Caco-2 (cell line): ENCODE data around the gene RBM5. TPM values are rescaled to one million over a fixed set of nuclear protein-coding genes. Genes with fewer than 3 reads are reported as not detected.

Experiments
- BruUV-seq: library from RNA; stranded (reverse); fragments of 400-500 nt; replicated peaks from 2 replicates; lab custom pipeline; 2021; lab: Mats Ljungman, UMichigan
- CTCF ChIA-PET: fragments of 300-600 bp; sonication (Branson Sonifier 250); formaldehyde crosslinking; loops from one replicate; lab custom pipeline; 2022; ENCODE audit warnings: antibody characterized with exemption; lab: Charles Lee
- POLR2A ChIA-PET: fragments of 300-600 bp; sonication (Branson Sonifier 250); formaldehyde crosslinking; loops from one replicate; lab custom pipeline; 2022; ENCODE audit warnings: antibody characterized with exemption; lab: Charles Lee
- DNase-seq, 2 experiments: peaks; one replicate each; pipeline versions ENCODE4 v3.0.0 to v3.0.0-alpha.2; 2020 to 2022
- H3K27me3 ChIP-seq: replicated peaks from 2 replicates; pipeline ENCODE4 v1.6.0; 2011; ENCODE audit warnings: low read length; ENCODE audit not compliant: control insufficient read depth, insufficient read depth
- H3K36me3 ChIP-seq: 2 replicates; pipeline ENCODE4 v1.5.1; 2011; ENCODE audit warnings: low read length; ENCODE audit not compliant: control insufficient read depth, insufficient read depth
- H3K4me1 ChIP-seq: fragments of 250-450 bp; sonication (Bioruptor Pico); 2 replicates; pipeline ENCODE4 v1.5.1; 2020; ENCODE audit warnings: mild to moderate bottlenecking
- H3K4me3 ChIP-seq: 2 replicates; pipeline ENCODE4 v1.5.1; 2011; ENCODE audit warnings: low read depth, mild to moderate bottlenecking, control low read depth, low read length
- H3K9me3 ChIP-seq: fragments of 250-450 bp; sonication (Bioruptor Pico); 2 replicates; pipeline ENCODE4 v1.5.1; 2020; ENCODE audit warnings: mild to moderate bottlenecking, moderate library complexity
- H3K27ac Mint-ChIP-seq: one replicate; pipeline ENCODE4 v1.8.0; 2022; ENCODE audit warnings: mixed read lengths; ENCODE audit not compliant: unreplicated experiment
- H3K27me3 Mint-ChIP-seq: one replicate; pipeline ENCODE4 v1.8.0; 2022; ENCODE audit warnings: mixed read lengths; ENCODE audit not compliant: insufficient read depth, unreplicated experiment
- H3K36me3 Mint-ChIP-seq: one replicate; pipeline ENCODE4 v1.8.0; 2022; ENCODE audit warnings: mild to moderate bottlenecking, mixed read lengths; ENCODE audit not compliant: insufficient read depth, unreplicated experiment
- H3K4me1 Mint-ChIP-seq: one replicate; pipeline ENCODE4 v1.8.0; 2022; ENCODE audit warnings: low read depth, mixed read lengths; ENCODE audit not compliant: unreplicated experiment
- H3K4me3 Mint-ChIP-seq: one replicate; pipeline ENCODE4 v1.8.0; 2022; ENCODE audit warnings: mild to moderate bottlenecking, moderate library complexity, mixed read lengths; ENCODE audit not compliant: unreplicated experiment
- H3K9me3 Mint-ChIP-seq: one replicate; pipeline ENCODE4 v1.8.0; 2022; ENCODE audit warnings: mixed read lengths; ENCODE audit not compliant: unreplicated experiment
- CTCF ChIP-seq, 2 experiments: fragments of 200-600 bp in 1 of 2; IDR thresholded peaks; 1 replicate in 1 of 2; 2 replicates in 1 of 2; pipeline versions ENCODE4 v1.5.1 to v1.8.0; 2011 to 2022; ENCODE audit warnings: antibody characterized with exemption in 1 of 2, control low read depth in 1 of 2, inconsistent platforms in 1 of 2, low read depth in 1 of 2, low read length in 1 of 2, mild to moderate bottlenecking in 1 of 2, moderate library complexity in 1 of 2; ENCODE audit not compliant: insufficient read depth in 1 of 2, severe bottlenecking in 1 of 2, unreplicated experiment in 1 of 2
- intact Hi-C: fragments of 100-400 bp; cut with micrococcal nuclease; formaldehyde crosslinking; loops from one replicate; pipeline ENCODE4 v1.10.0; 2022; ENCODE audit not compliant: unreplicated experiment
- total RNA-seq: library from RNA; stranded (reverse); gene quantifications from 2 replicates; pipeline ENCODE4 v1.2.3, GENCODE V29; 2022

RBM5 gene
- total RNA-seq, 1 experiment from 2014 or later, result 145 TPM

GRCh38 chr3:50112462-50112861 is 23.7 kb downstream of the RBM5 start:
- no peak for DNase-seq
- Histone ChIP-seq H3K27me3 (no peaks in the 10 kb centered on the region), H3K4me1 (no peaks in the 10 kb centered on the region), H3K9me3 (no peaks in the 10 kb centered on the region), H3K4me3 (no peak overlapping the region), H3K36me3 (peaks cover 8% of the 10 kb centered on the region)
- Mint-ChIP-seq H3K4me1 (no peaks in the 10 kb centered on the region), H3K9me3 (no peaks in the 10 kb centered on the region), H3K36me3 (peaks cover 100% of the 10 kb centered on the region), H3K4me3 (no peak overlapping the region), H3K27me3 (no peaks in the 10 kb centered on the region), H3K27ac (no peak overlapping the region)
- BruUV-seq, result no TSS peak
- ChIA-PET CTCF (interaction anchor here (0.6 kb wide), 1 partner anchor 1944 kb away, joined by 5 read pairs; no protein-coding TSS in a partner anchor), POLR2A (no interaction called here)
- TF ChIP-seq CTCF (IDR thresholded peaks at IDR 0.05; ENCODE audit: insufficient read depth in 1 of 2, low read depth in 1 of 2, low read length in 1 of 2, severe bottlenecking in 1 of 2, unreplicated experiment in 1 of 2), result no peak
- intact Hi-C loops, result no loop called here

- POLR2A ChIA-PET, result interaction anchor here (0.6 kb wide), 1 partner anchor 119 kb away, joined by 3 read pairs; no protein-coding TSS in a partner anchor
- BruUV-seq, result no TSS peak
- Histone ChIP-seq H3K36me3 (peaks cover 6% of the 10 kb centered on the region), H3K9me3 (no peaks in the 10 kb centered on the region), H3K4me3 (no peak overlapping the region), H3K4me1 (peaks cover 4% of the 10 kb centered on the region), H3K27me3 (no peaks in the 10 kb centered on the region)
- DNase-seq, result no peak
- CTCF ChIA-PET, result interaction anchor here (0.7 kb wide), 1 partner anchor 41 kb away, joined by 6 read pairs; no protein-coding TSS in a partner anchor
- Mint-ChIP-seq H3K9me3 (no peaks in the 10 kb centered on the region), H3K27ac (no peak overlapping the region), H3K27me3 (no peaks in the 10 kb centered on the region), H3K4me1 (peaks cover 1% of the 10 kb centered on the region), H3K4me3 (no peak overlapping the region), H3K36me3 (peaks cover 96% of the 10 kb centered on the region)
- TF ChIP-seq CTCF (IDR thresholded peaks at IDR 0.05; ENCODE audit: insufficient read depth in 1 of 2, low read depth in 1 of 2, low read length in 1 of 2, severe bottlenecking in 1 of 2, unreplicated experiment in 1 of 2), result no peak
- intact Hi-C loops, result no loop called here
Observed at GRCh38 chr3:50117120-50117519, 28.4 kb downstream of the RBM5 start.

- Mint-ChIP-seq H3K27ac (no peak overlapping the region), H3K4me1 (peaks cover 5% of the 10 kb centered on the region), H3K36me3 (peaks cover 96% of the 10 kb centered on the region), H3K27me3 (no peaks in the 10 kb centered on the region), H3K9me3 (no peaks in the 10 kb centered on the region), H3K4me3 (no peak overlapping the region)
- no peak for TF ChIP-seq CTCF (IDR thresholded peaks at IDR 0.05; ENCODE audit: insufficient read depth in 1 of 2, low read depth in 1 of 2, low read length in 1 of 2, severe bottlenecking in 1 of 2, unreplicated experiment in 1 of 2)
- H3K36me3 ChIP-seq, result peaks cover 5% of the 10 kb centered on the region
- H3K4me3 ChIP-seq, result no peak overlapping the region
- H3K4me1 ChIP-seq, result peaks cover 7% of the 10 kb centered on the region
- ChIA-PET CTCF (no interaction called here), POLR2A (no interaction called here)
- H3K9me3 ChIP-seq, result no peaks in the 10 kb centered on the region
- BruUV-seq, result no TSS peak
- intact Hi-C loops, result no loop called here
- H3K27me3 ChIP-seq, result no peaks in the 10 kb centered on the region
- no peak for DNase-seq
Observed at GRCh38 chr3:50118237-50118636, 29.5 kb downstream of the RBM5 start.
